Muscle of back (tissue), 11 donors: ENCODE data around the gene TRIM2. TPM values are rescaled to one million over a fixed set of nuclear protein-coding genes. Genes with fewer than 3 reads are reported as not detected.
"Not testable (repeated sequence)": the region's sequence is repeated elsewhere in the genome, so short reads cannot be mapped to it uniquely, and the experiment has no call there.

Experiments
- DNase-seq, 3 donors: peaks; one replicate each; pipeline versions ENCODE4 v3.0.0 to v3.0.0-alpha.2; 2013
- polyA plus RNA-seq, 10 donors: library from polyadenylated mRNA; unstranded; fragments of 120-200 nt; gene quantifications; one replicate each; pipeline ENCODE4 v1.2.1, GENCODE V29; 2013; ENCODE audit not compliant: insufficient read length in 10 of 10

TRIM2 gene
- polyA plus RNA-seq, 10 donors, result 19.5 to 39.0 (median 21.8) TPM

GRCh38 chr4:153186046-153186728, 18.1 kb upstream of the TRIM2 start:
- DNase-seq, result no peak

GRCh38 chr4:153189016-153189801, 15.0 kb upstream of the TRIM2 start:
- peak in 2 of 3 donors; percentile 71 to 86 for DNase-seq

DNA sequence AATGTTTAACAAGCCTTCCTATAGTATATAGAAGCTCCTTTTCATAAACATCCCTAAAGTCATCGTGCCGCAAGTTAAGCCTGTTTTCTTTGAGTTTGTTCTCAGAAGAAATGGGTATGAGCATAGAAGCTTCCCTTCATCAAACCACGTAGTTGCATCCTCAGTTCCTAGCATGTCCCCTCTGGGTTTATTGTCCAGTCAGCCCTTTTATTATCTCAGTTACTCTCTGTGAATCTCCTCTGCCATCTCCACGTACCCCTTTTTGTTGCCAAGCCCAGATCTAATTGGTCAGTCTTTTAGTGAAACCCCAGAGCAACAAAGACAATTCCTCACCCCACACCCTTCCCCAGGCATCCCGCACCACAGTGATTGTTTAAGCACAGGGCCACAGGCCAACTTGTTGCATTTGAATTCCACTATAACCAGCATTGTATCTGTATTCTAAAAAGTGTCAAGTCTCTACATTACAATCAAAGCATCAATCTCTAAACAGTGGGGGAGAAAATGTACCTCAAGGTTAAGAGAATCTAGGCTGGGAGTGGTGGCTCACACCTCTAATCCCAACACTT, 12.4 kb upstream of the TRIM2 start:
- no peak for DNase-seq

DNA sequence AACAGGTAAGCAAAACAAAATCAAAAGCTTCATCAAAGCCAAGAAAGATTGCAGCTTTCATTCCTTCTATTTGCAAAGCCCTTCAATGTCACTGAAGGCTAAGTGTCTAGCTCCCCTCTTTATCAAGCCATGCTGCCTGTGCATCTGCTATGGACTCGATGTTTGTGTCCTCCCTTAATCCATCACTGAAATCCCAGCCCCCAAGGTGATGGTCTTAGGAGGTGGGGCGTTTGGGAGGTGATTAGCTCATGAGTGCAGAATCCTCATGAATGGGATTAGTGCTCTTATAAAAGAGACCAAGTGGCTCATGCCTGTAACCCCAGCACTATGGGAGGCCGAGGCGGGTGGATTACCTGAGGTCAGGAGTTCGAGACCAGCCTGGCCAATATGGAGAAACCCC, 6.9 kb upstream of the TRIM2 start:
- no peak for DNase-seq

DNA sequence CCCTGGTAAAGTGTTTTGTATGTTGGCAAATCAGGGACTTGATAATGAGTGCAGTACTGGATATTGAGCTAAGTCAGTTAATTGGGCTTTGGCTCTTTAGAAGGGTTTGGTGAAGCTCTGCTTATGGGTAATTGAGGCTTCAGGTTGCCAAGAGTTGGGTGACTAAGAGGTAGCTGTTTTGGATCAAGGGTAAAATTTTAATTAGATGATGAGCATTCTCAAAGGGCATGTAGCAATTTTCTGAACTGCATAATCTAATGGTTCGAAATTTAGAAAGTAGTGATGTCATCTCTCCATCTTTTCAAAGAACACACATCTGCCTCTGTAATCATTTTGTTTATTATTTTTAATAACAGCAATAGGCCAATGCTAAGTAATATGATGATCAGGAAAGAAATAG, 5.5 kb upstream of the TRIM2 start:
- no peak for DNase-seq

DNA sequence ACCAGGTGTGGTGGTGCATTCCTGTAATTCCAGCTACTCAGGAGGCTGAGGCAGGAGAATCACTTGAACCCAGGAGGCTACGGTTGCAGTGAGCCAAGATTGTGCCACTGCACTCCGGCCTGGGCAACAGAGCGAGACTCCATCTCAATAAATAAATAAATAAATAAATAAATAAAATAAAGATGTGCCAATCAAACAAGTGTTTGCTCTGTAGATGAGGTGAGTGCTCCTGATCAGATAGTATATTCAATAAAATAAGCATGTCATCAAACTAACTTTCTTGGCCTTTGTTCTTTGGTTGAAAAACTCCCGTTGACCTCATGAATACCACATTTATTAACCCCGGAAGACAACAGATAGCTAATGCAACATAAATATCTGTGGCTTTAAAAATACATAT, 497 bp upstream of the TRIM2 start:
- not testable (repeated sequence) for DNase-seq

- DNase-seq, result no peak
These were observed 745 bp downstream of the TRIM2 start for GRCh38 chr4:153204728-153205648.

DNA sequence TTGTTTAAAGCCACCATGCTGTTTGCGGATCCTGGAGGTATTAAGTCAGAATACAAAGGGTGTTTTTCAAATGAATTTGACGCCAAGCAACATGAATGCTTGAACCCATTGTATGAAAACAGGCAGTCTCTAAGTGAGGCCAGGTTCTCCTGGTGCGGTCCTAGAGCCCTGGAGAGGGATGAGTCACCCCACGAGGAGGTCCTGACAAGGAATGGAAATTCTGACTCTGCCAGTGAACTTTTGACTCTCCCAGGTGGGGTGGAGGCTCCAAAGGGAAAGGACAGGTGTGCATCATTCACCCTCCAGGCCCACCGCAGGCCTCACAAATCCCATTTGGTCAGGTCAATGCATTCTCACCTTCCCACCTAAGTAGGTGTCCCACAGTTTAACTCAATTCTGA, 1.5 kb downstream of the TRIM2 start:
- DNase-seq, result peak in 1 of 3 donors; percentile 24

DNA sequence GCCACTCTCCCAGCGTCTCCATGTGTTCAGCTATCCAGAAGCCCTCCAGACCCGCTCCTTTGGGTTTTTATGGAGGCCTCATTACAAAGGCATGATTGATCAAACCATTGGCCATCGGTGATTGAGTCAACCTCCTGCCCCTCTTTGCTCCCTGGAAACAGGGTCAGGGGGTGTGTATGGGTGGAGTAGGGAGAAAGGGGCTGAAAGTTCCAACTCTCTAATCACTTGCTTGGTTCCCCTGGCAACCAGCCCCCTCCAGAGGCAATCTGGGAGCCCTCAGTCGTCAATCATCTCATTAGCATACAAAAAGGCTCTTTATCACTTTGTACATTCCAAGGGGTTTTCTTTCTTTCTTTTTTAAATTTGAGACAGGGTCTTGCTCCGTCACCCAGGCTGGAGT, 2.3 kb downstream of the TRIM2 start:
- no peak for DNase-seq

DNA sequence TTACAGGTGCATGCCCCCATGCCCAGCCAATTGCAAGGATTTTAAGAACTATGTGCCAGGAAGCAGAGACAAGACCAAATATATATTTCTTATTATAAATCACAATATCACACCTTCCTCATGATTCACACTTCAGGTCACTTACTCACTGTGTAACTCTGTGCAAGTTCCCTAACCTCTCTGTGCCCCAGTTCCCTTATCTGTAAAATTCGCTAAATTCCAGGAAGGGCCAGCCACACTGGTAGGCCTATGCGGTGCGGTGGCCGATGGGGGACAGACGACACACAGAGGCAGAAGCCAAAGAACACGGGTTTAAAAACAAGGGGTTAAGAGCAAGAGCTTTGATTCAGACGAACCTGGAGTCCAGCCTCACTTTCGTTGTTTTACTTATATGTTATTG, 2.8 kb downstream of the TRIM2 start:
- no peak for DNase-seq

GRCh38 chr4:153207567-153207966, 3.3 kb downstream of the TRIM2 start:
- peak in 1 of 3 donors; percentile 38 for DNase-seq

- DNase-seq, result no peak
These were observed 5.2 kb downstream of the TRIM2 start for GRCh38 chr4:153209410-153209809.

- DNase-seq, result no peak
These were observed 6.5 kb downstream of the TRIM2 start for GRCh38 chr4:153210727-153211126.

- peak in 1 of 3 donors; percentile 61 for DNase-seq
These were observed 7.9 kb downstream of the TRIM2 start for GRCh38 chr4:153211986-153212728.

DNA sequence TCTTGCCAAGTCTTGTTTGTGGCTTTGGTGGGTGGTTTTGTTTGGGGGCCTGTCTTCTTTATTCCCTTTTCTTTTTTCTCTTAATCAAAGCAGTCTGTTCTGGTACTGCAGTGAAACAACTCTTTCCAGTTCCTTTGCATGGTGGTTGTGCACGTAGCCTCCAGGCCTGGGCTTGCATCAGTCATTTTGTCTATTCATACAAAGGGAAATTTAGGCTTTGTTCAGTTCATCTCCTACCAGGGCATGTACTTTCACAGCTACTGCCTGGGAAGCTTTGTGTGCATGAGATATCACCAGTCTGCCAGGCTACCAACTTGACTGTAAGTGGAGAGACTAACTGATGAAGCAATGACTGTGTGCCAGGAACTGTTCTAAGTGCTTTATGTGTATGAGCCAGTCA, 8.5 kb downstream of the TRIM2 start:
- no peak for DNase-seq

DNA sequence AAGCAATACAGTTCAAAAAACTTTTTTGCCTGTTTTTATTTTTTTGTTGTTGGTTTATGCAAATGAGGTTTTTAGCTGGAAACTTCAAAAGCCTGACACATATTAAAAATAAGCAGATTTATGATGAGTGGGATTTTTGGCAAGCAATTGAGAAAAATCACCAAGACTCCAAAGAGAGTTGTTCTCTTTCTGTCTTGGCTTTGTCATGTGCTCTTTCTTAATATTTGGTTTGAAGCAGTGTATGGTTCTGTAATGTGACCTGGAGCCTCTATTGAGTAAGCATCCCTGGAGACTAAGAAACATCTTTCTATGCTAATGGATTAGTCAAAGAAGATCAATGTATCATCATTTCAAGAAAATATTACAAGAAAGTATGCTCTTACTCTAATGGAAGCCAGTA, 11.7 kb downstream of the TRIM2 start:
- DNase-seq, result no peak

- no peak for DNase-seq
These were observed 12.3 kb downstream of the TRIM2 start for GRCh38 chr4:153216546-153216945.

DNA sequence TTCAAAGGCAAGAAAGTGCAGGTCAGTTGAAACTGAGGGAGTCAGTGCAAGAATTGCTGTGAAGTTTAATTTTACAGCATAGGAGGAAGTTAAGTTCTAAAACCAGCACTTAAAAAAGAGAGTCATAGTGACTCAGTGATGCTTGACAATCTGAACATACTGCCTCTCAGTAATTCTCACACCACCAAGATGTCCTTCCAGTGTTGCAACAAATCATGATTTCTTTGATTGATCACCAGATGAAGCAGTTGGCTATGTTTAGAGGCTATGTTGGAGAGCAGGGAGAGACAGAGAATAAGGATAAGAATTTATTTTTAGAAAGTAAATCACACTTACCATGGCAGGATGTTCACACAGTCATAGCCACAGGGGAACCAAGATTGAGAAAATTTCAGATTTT, 13.2 kb downstream of the TRIM2 start:
- no peak for DNase-seq

- DNase-seq, result no peak
These were observed 14.7 kb downstream of the TRIM2 start for GRCh38 chr4:153218961-153219360.

GRCh38 chr4:153220682-153221395, 16.6 kb downstream of the TRIM2 start:
- peak; percentile 54 to 74 (median 67) for DNase-seq
